Kasumi-1 (cell line): ENCODE data around the gene CUEDC1.

Experiments
- DNase-seq, 2 experiments: peaks; one replicate each; lab custom pipeline; 2025; lab: John Stamatoyannopoulos, UW

The CUEDC1 gene

GRCh38 chr17:57915985-57916757 is 39.0 kb downstream of the CUEDC1 start:
- no peak for DNase-seq

- DNase-seq, result no peak
These were observed 39.7 kb downstream of the CUEDC1 start for GRCh38 chr17:57915544-57915943.

- no peak for DNase-seq
These were observed 40.7 kb downstream of the CUEDC1 start for GRCh38 chr17:57914273-57915142.

- no peak for DNase-seq
These were observed 41.5 kb downstream of the CUEDC1 start for GRCh38 chr17:57913575-57914272.

GRCh38 chr17:57911834-57912673 is 43.2 kb downstream of the CUEDC1 start:
- no peak for DNase-seq

- no peak for DNase-seq
These were observed 44.5 kb downstream of the CUEDC1 start for GRCh38 chr17:57910462-57911420.

- DNase-seq, result no peak
These were observed 45.7 kb downstream of the CUEDC1 start for GRCh38 chr17:57909551-57909950.

GRCh38 chr17:57908278-57908677 is 46.9 kb downstream of the CUEDC1 start:
- DNase-seq, result no peak

GRCh38 chr17:57906910-57907309 is 48.3 kb downstream of the CUEDC1 start:
- DNase-seq, result no peak

- DNase-seq, result no peak
These were observed 49.2 kb downstream of the CUEDC1 start for GRCh38 chr17:57905875-57906455.

- no peak for DNase-seq
These were observed 51.3 kb downstream of the CUEDC1 start for GRCh38 chr17:57903961-57904360.

GRCh38 chr17:57902800-57903759 is 52.1 kb downstream of the CUEDC1 start:
- DNase-seq, result peak; percentile 24 to 25

- no peak for DNase-seq
These were observed 53.0 kb downstream of the CUEDC1 start for GRCh38 chr17:57902117-57902799.

- DNase-seq, result no peak
These were observed 54.0 kb downstream of the CUEDC1 start for GRCh38 chr17:57900991-57901743.

- DNase-seq, result no peak
These were observed 55.4 kb downstream of the CUEDC1 start for GRCh38 chr17:57899822-57900221.

GRCh38 chr17:57899391-57899790 is 55.8 kb downstream of the CUEDC1 start:
- DNase-seq, result no peak

- no peak for DNase-seq
These were observed 56.5 kb downstream of the CUEDC1 start for GRCh38 chr17:57898487-57899311.
